ENCODE measurements around the gene FN1.

Gene FN1

DNA sequence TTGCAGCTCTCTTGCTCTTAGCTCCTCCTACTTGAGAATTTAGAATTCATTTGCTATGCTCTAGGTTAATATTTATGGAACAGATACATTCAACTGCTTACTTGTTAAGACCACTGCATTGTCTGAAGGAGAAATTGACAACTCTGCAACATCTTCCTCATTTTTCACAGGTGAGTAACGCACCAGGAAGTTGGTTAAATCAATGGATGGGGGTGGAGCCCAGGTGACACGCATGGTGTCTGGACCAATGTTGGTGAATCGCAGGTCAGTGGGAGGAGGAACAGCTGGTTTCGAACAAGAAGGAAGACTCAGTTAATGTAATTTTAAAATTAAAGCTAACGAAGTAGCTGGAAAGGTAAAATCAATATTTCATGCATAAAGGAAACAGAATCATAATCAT lies 44.3 kb downstream of the FN1 start:
- H4K91ac ChIP-seq (ENCODE audit: low read depth, low read length, poor library complexity), result no peak overlapping the region
- no peak overlapping the region for H3K4ac ChIP-seq (ENCODE audit: low read length)
- H2BK120ac ChIP-seq (ENCODE audit: low read depth, low read length), result no peak overlapping the region
- peaks cover 3% of the 10 kb centered on the region for H3K79me1 ChIP-seq (ENCODE audit: low read depth, low read length)
- H2AK5ac ChIP-seq (ENCODE audit: low read depth, low read length), result no peak overlapping the region
- H2AFZ ChIP-seq (ENCODE audit: low read length), result no peak overlapping the region
- H2BK15ac ChIP-seq (ENCODE audit: low read length), result no peak overlapping the region
- H2BK5ac ChIP-seq (ENCODE audit: low read length), result no peak overlapping the region
- no peaks in the 10 kb centered on the region for H3K4me1 ChIP-seq (ENCODE audit: control insufficient read depth in 2 of 2, insufficient read depth in 1 of 2, low read depth in 1 of 2, low read length in 2 of 2)
- peaks cover 0 to 3% of the 10 kb centered on the region in 2 donors for H3K9me3 ChIP-seq (replicated peaks in 1 of 2; ENCODE audit: control insufficient read depth in 2 of 2, insufficient read depth in 1 of 2, low read depth in 1 of 2, low read length in 2 of 2)
- no peak overlapping the region for H3K23ac ChIP-seq (ENCODE audit: low read depth, low read length, poor library complexity)
- no CpG with 5 or more reads among the region's 5 CpGs for WGBS, 2 donors (ENCODE audit: extremely low coverage in 2 of 2, insufficient read length in 2 of 2, insufficient replicate concordance in 1 of 2)
- no peak overlapping the region for H2BK12ac ChIP-seq (ENCODE audit: low read length)
- H3K18ac ChIP-seq (ENCODE audit: low read length), result no peak overlapping the region
- H3K4me2 ChIP-seq (ENCODE audit: insufficient read depth, low read length, poor library complexity, severe bottlenecking), result no peak overlapping the region
- H3K4me3 ChIP-seq (ENCODE audit: low read length in 2 of 2), result no peak overlapping the region
- H3K9ac ChIP-seq (ENCODE audit: low read depth, low read length, poor library complexity), result no peak overlapping the region
- no peak overlapping the region for H3K14ac ChIP-seq (ENCODE audit: low read length)
- no peaks in the 10 kb centered on the region for H3K27me3 ChIP-seq (ENCODE audit: control insufficient read depth in 3 of 3, insufficient read depth in 3 of 3, low read depth in 1 of 3, low read length in 3 of 3)
- no peak for DNase-seq (ENCODE audit: low spot score)
- H3K36me3 ChIP-seq (replicated peaks in 1 of 2; ENCODE audit: control insufficient read depth in 2 of 2, insufficient read depth in 2 of 2, low read length in 2 of 2), result peaks cover 28 to 88% of the 10 kb centered on the region in 2 donors
- no peak overlapping the region for H3K27ac ChIP-seq (replicated peaks; ENCODE audit: low read length)
- no peak overlapping the region for H4K8ac ChIP-seq (ENCODE audit: low read depth, low read length)

DNA sequence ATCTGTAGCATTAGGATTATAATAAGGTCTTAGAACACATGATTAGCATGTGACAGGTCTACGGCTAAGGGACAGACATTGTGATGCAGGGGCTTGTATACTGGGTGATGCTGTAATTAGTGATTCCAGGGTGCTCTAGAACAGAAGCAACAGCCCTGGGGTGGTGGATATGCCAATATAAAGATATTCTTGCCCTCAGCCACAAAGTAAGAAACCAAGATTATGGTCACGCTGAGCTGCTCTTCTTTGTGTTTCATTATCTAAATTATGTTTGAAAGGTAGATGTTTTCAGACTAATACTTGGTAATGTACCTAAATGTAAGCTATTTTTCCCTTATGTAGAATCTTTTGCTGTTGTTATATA lies 45.3 kb downstream of the FN1 start:
- Histone ChIP-seq H3K14ac (ENCODE audit: low read length) (no peak overlapping the region), H2BK5ac (ENCODE audit: low read length) (no peak overlapping the region), H3K27ac (replicated peaks; ENCODE audit: low read length) (no peak overlapping the region), H3K4me2 (ENCODE audit: insufficient read depth, low read length, poor library complexity, severe bottlenecking) (no peak overlapping the region), H2AK5ac (ENCODE audit: low read depth, low read length) (no peak overlapping the region), H3K4me1 (ENCODE audit: control insufficient read depth in 2 of 2, insufficient read depth in 1 of 2, low read depth in 1 of 2, low read length in 2 of 2) (no peaks in the 10 kb centered on the region), H3K9me3 (replicated peaks in 1 of 2; ENCODE audit: control insufficient read depth in 2 of 2, insufficient read depth in 1 of 2, low read depth in 1 of 2, low read length in 2 of 2) (peaks cover 0 to 3% of the 10 kb centered on the region in 2 donors), H2BK120ac (ENCODE audit: low read depth, low read length) (no peak overlapping the region), H2BK12ac (ENCODE audit: low read length) (no peak overlapping the region), H2BK15ac (ENCODE audit: low read length) (no peak overlapping the region), H3K4me3 (ENCODE audit: low read length in 2 of 2) (no peak overlapping the region), H3K4ac (ENCODE audit: low read length) (no peak overlapping the region), H3K27me3 (ENCODE audit: control insufficient read depth in 3 of 3, insufficient read depth in 3 of 3, low read depth in 1 of 3, low read length in 3 of 3) (no peaks in the 10 kb centered on the region), H3K36me3 (replicated peaks in 1 of 2; ENCODE audit: control insufficient read depth in 2 of 2, insufficient read depth in 2 of 2, low read length in 2 of 2) (peaks cover 28 to 84% of the 10 kb centered on the region in 2 donors), H3K18ac (ENCODE audit: low read length) (no peak overlapping the region), H3K79me1 (ENCODE audit: low read depth, low read length) (peaks cover 3% of the 10 kb centered on the region), H4K8ac (ENCODE audit: low read depth, low read length) (no peak overlapping the region), H2AFZ (ENCODE audit: low read length) (no peak overlapping the region), H3K23ac (ENCODE audit: low read depth, low read length, poor library complexity) (no peak overlapping the region), H4K91ac (ENCODE audit: low read depth, low read length, poor library complexity) (no peak overlapping the region), H3K9ac (ENCODE audit: low read depth, low read length, poor library complexity) (no peak overlapping the region)
- no CpG with 5 or more reads among the region's 2 CpGs for WGBS, 2 donors (ENCODE audit: extremely low coverage in 2 of 2, insufficient read length in 2 of 2, insufficient replicate concordance in 1 of 2)
- no peak for DNase-seq (ENCODE audit: low spot score)

DNA sequence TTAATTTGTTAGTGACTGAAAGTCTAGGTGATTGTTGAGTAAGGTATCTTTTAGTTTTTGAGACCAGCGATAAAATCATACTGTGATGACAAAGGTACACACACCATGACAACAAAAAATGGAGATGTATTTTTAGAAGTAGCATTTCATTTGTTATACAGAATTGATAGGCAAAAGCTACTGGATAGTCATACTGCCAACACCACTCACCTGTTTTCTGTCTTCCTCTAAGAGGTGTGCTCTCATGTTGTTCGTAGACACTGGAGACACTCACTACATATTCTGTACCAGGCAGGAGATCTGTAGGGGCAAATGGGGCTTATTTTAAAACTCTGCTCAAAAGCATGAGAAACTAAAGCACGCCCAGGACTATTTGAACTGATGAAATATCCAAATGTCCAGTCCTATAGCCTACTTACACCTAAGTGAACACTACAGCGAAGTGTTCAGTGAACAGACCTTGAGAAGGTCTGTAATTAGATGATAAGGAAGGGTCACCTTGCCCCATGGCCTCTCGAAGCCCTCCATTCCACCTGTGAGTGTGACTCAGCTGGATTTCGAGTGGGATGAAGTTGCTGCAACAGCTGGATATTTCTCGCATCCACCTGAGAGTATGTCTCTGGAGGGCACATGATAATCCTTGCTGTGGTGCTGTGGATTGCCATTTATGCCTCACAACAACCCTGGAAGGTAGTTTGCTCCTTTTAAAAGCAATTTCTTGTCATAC lies 47.7 kb downstream of the FN1 start:
- H3K27ac ChIP-seq (replicated peaks; ENCODE audit: low read length), result no peak overlapping the region
- peaks cover 0 to 3% of the 10 kb centered on the region in 2 donors for H3K9me3 ChIP-seq (replicated peaks in 1 of 2; ENCODE audit: control insufficient read depth in 2 of 2, insufficient read depth in 1 of 2, low read depth in 1 of 2, low read length in 2 of 2)
- H3K18ac ChIP-seq (ENCODE audit: low read length), result no peak overlapping the region
- H3K27me3 ChIP-seq (ENCODE audit: control insufficient read depth in 3 of 3, insufficient read depth in 3 of 3, low read depth in 1 of 3, low read length in 3 of 3), result no peaks in the 10 kb centered on the region
- WGBS, 2 donors (ENCODE audit: extremely low coverage in 2 of 2, insufficient read length in 2 of 2, insufficient replicate concordance in 1 of 2), result no CpG with 5 or more reads among the region's 7 CpGs
- H4K91ac ChIP-seq (ENCODE audit: low read depth, low read length, poor library complexity), result no peak overlapping the region
- H2AFZ ChIP-seq (ENCODE audit: low read length), result no peak overlapping the region
- H3K36me3 ChIP-seq (replicated peaks in 1 of 2; ENCODE audit: control insufficient read depth in 2 of 2, insufficient read depth in 2 of 2, low read length in 2 of 2), result peaks cover 27 to 79% of the 10 kb centered on the region in 2 donors
- H3K4ac ChIP-seq (ENCODE audit: low read length), result no peak overlapping the region
- H3K4me1 ChIP-seq (ENCODE audit: control insufficient read depth in 2 of 2, insufficient read depth in 1 of 2, low read depth in 1 of 2, low read length in 2 of 2), result no peaks in the 10 kb centered on the region
- H3K9ac ChIP-seq (ENCODE audit: low read depth, low read length, poor library complexity), result no peak overlapping the region
- H3K79me1 ChIP-seq (ENCODE audit: low read depth, low read length), result peaks cover 3% of the 10 kb centered on the region
- no peak for DNase-seq (ENCODE audit: low spot score)
- H2BK120ac ChIP-seq (ENCODE audit: low read depth, low read length), result no peak overlapping the region
- H2AK5ac ChIP-seq (ENCODE audit: low read depth, low read length), result no peak overlapping the region
- H3K4me2 ChIP-seq (ENCODE audit: insufficient read depth, low read length, poor library complexity, severe bottlenecking), result no peak overlapping the region
- H2BK15ac ChIP-seq (ENCODE audit: low read length), result no peak overlapping the region
- no peak overlapping the region for H2BK12ac ChIP-seq (ENCODE audit: low read length)
- H3K4me3 ChIP-seq (ENCODE audit: low read length in 2 of 2), result no peak overlapping the region
- no peak overlapping the region for H3K14ac ChIP-seq (ENCODE audit: low read length)
- no peak overlapping the region for H2BK5ac ChIP-seq (ENCODE audit: low read length)
- no peak overlapping the region for H4K8ac ChIP-seq (ENCODE audit: low read depth, low read length)
- H3K23ac ChIP-seq (ENCODE audit: low read depth, low read length, poor library complexity), result no peak overlapping the region

DNA sequence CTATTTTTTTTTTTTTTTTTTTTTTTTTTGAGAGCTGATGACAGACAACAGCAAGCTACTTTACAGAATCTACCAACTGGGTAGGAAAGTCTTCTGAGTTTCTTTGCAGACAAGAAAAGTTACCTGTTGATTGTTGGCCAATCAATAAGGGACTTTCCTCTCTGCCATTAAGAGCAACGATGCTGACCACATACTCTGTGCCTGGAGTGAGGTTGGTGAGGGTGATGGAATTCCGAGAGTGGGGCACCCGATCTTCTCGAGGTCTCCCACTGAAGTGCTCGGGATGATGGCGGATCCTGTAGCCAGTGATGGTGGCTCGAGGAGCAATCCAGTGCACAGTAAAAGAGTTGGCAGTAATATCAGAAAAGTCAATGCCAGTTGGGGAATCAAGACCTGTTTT lies 49.3 kb downstream of the FN1 start:
- no peak overlapping the region for H2BK120ac ChIP-seq (ENCODE audit: low read depth, low read length)
- H3K79me1 ChIP-seq (ENCODE audit: low read depth, low read length), result no peaks in the 10 kb centered on the region
- H3K27me3 ChIP-seq (ENCODE audit: control insufficient read depth in 3 of 3, insufficient read depth in 3 of 3, low read depth in 1 of 3, low read length in 3 of 3), result no peaks in the 10 kb centered on the region
- H4K91ac ChIP-seq (ENCODE audit: low read depth, low read length, poor library complexity), result no peak overlapping the region
- no peak overlapping the region for H4K8ac ChIP-seq (ENCODE audit: low read depth, low read length)
- H2BK12ac ChIP-seq (ENCODE audit: low read length), result no peak overlapping the region
- H3K36me3 ChIP-seq (replicated peaks in 1 of 2; ENCODE audit: control insufficient read depth in 2 of 2, insufficient read depth in 2 of 2, low read length in 2 of 2), result peaks cover 23 to 78% of the 10 kb centered on the region in 2 donors
- H3K14ac ChIP-seq (ENCODE audit: low read length), result no peak overlapping the region
- H3K4me3 ChIP-seq (ENCODE audit: low read length in 2 of 2), result no peak overlapping the region
- DNase-seq (ENCODE audit: low spot score), result no peak
- no peak overlapping the region for H3K9ac ChIP-seq (ENCODE audit: low read depth, low read length, poor library complexity)
- H3K4ac ChIP-seq (ENCODE audit: low read length), result no peak overlapping the region
- H2BK15ac ChIP-seq (ENCODE audit: low read length), result no peak overlapping the region
- H3K4me1 ChIP-seq (ENCODE audit: control insufficient read depth in 2 of 2, insufficient read depth in 1 of 2, low read depth in 1 of 2, low read length in 2 of 2), result no peaks in the 10 kb centered on the region
- H3K27ac ChIP-seq (replicated peaks; ENCODE audit: low read length), result no peak overlapping the region
- no peak overlapping the region for H3K18ac ChIP-seq (ENCODE audit: low read length)
- H2BK5ac ChIP-seq (ENCODE audit: low read length), result no peak overlapping the region
- no CpG with 5 or more reads among the region's 7 CpGs for WGBS, 2 donors (ENCODE audit: extremely low coverage in 2 of 2, insufficient read length in 2 of 2, insufficient replicate concordance in 1 of 2)
- H2AFZ ChIP-seq (ENCODE audit: low read length), result no peak overlapping the region
- no peak overlapping the region for H3K23ac ChIP-seq (ENCODE audit: low read depth, low read length, poor library complexity)
- no peak overlapping the region for H3K4me2 ChIP-seq (ENCODE audit: insufficient read depth, low read length, poor library complexity, severe bottlenecking)
- H2AK5ac ChIP-seq (ENCODE audit: low read depth, low read length), result no peak overlapping the region
- peaks cover 0 to 3% of the 10 kb centered on the region in 2 donors for H3K9me3 ChIP-seq (replicated peaks in 1 of 2; ENCODE audit: control insufficient read depth in 2 of 2, insufficient read depth in 1 of 2, low read depth in 1 of 2, low read length in 2 of 2)

Measured in neuronal stem cell (in vitro differentiated cells).